ENCODE measurements around the gene ZC3H7B.

Gene ZC3H7B

DNA sequence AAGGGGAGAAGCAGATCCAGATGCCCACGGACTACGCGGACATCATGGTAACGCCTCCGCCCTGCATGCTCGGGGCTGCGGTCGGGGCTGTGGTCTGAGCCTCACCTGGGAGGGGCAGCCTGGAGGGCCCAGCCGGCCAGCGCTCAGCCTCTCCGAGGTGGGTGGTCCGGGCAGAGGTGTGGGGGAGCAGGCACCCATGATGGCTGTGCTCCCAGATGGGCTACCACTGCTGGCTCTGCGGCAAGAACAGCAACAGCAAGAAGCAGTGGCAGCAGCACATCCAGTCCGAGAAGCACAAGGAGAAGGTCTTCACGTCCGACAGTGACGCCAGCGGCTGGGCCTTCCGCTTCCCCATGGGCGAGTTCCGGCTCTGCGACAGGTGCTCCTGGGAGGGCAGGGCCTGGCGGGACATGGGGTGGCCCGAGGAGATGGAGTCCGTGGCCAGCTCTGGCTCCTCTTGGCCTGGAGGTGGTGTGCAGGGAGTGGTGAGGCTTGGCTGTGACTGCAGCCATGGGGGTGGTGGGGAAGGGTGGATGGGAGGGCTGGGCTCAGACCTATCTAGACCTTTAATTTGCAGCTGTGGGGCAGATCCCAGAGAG lies 55.2 kb downstream of the ZC3H7B start:
- DNase-seq, result no peak

DNA sequence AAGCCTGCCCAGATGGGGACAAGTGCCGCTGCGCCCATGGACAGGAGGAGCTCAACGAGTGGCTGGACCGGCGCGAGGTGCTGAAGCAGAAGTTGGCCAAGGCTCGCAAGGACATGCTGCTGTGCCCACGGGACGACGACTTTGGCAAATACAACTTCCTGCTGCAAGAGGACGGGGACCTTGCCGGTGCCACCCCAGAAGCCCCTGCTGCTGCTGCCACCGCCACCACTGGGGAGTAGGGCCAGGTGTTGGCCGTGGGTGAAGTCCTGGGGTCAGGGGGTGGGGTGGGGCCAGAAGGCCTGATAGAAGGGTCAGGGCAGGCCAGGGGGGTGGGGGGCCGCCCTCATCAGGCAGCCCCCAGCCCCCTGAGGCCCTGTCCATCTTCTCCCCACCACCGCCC lies 55.9 kb downstream of the ZC3H7B start:
- no peak for DNase-seq

DNA sequence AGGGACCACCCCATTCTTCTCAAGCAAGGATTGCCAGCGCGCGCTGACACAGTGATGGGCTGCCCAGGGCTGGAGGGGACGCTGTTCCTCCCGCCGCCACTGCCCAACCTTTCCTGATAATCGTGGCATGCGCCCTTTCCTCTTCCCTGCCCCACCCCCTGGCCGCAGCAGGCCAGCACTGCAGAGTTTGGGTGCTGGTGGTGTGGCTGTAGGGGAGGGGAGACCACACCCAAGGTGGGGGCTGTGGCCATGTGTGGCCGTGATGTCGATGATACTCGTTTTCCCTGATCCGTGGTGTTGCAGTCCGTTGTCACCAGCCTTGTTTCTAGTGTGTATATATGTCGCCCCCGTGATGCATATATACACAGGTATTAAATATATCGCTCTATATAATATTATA lies 57.6 kb downstream of the ZC3H7B start:
- no peak for DNase-seq

DNA sequence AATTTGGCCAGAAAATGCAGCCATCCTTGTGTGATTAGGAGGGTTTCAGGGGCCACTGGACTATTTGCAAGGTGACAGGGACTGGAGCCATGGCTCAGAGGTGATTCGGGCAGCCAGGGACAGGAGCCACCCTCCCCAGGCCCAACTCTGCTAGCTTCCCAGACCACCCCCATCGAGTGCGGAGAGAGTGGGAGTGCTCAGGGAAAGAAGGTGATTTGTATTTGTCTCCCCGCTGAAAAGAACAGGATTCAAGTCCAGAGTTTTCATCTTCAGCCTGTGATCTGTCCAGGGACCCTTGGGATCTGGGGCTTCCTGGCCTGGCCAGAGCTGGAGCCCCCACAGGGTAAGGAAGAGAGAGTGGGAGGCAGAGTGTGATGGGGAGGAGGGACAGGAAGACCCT lies 58.1 kb downstream of the ZC3H7B start:
- DNase-seq, result no peak

DNA sequence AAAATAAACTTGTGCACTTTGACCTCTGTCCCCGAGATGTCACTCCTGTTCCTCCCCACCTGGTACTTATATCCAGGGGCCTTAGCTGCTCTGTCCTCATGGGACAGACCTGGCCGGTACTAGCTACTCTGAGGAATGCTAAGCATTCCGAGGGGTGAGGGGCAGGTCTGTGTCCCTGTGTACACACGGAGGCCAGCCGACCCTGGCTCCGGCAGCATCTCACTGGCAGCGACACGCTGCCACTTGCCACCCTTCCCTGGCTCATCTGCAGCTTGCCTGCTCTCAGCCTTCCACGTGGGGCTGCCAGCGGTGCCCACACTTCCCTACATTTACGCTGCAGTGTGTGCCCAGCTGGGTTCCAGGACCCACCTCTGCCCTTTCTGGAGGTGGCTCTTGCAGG lies 58.8 kb downstream of the ZC3H7B start:
- DNase-seq, result no peak

DNA sequence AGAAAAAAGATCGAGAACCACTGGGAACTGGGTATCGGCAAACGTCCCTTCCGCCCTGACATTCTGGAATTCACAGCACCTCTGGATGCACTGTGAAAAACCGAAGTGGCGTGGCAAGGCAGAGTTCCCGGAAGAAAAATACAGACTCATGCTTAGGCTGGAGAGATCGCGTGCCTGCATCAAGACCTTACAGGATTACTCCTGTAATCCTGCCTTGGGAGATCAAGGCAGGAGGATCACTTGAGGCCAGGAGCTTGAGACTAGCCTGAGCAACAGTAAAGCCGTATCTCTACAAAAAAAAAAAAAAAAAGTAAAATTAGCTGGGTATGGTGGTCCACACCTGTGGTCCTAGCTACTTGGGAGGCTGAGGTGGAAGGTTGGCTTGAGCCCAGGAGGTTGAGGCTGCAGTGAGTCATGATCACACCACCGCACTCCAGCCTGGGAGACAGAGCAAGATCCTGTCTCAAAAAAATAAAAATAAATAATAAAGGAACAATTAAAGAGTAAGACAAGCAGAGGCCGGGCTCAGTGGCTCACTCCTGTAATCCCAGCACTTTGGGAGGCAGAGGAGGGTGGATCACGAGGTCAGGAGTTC lies 60.5 kb downstream of the ZC3H7B start:
- no peak for DNase-seq

DNA sequence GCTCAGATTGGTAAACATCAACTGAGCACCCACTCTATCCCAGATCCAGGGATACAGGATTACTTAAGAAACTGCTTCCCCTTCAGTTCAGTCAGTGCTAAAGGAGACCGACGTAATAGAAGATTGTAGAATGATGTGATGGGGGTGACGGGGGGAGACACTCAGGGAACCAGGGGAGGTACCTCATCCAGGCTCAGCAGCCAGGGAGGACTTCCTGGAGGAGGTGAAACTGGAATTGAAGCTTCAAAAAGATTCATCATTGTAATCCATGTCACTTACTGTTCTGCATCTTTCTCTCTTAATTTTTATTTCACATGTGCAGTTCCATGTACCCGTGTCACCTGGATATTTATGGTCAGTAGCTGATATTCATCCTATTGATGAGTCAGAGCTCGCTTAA lies 61.3 kb downstream of the ZC3H7B start:
- no peak for DNase-seq

DNA sequence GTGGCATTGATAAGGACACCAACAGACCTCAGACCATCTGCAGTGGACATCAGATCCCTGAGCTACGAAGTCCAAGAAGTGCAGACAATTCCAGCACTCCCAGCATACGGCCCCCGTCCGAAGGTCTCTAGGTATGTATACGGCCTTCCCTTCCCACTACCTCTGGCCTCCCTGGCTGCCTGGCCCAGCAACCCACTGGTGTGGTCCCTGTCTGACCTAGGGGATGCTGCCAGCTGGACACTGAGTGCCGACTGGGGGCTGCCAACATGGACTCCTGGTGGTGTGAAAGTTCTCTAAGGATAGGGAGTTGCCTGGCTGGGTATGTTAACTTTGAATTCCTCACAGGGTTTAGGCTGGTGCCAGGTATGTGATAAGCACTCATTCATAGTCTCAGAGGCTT lies 62.9 kb downstream of the ZC3H7B start:
- DNase-seq, result no peak

DNA sequence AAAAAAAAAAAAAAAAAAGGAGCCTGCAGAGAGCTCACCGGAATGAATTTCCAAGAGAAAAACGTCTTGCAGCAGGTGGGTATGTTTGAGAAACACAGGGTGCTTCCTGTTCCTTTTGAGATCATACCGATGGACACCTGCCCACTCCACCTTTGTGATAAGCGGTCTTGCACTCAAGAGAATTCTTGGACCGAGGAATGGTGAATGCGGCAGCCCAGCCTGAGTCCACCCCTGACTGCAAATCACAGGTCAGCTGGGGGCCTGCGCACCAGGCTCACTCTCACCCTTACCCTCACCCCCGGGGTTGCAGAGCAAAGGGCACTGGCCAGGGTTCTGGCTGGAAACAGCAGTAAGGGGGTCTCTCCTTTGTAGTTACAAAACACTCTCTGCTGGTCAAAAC lies 63.6 kb downstream of the ZC3H7B start:
- no peak for DNase-seq

DNA sequence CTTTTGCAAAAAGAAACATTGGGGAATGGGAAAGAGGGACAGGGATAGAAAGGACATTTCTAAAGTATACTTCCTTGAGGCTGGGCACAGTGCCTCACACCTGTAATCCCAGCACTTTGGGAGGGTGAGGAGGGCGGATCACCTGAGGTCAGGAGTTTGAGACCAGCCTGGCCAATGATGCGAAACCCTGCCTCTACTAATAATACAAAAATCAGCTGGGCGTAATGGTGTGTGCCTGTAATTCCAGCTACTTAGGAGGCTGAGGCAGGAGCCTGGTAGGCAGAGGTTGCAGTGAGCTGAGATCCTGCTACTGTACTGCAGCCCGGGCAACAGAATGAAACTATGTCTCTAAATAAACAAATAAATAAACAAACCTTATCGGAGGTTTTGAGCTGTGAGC lies 64.1 kb downstream of the ZC3H7B start:
- DNase-seq, result no peak

DNA sequence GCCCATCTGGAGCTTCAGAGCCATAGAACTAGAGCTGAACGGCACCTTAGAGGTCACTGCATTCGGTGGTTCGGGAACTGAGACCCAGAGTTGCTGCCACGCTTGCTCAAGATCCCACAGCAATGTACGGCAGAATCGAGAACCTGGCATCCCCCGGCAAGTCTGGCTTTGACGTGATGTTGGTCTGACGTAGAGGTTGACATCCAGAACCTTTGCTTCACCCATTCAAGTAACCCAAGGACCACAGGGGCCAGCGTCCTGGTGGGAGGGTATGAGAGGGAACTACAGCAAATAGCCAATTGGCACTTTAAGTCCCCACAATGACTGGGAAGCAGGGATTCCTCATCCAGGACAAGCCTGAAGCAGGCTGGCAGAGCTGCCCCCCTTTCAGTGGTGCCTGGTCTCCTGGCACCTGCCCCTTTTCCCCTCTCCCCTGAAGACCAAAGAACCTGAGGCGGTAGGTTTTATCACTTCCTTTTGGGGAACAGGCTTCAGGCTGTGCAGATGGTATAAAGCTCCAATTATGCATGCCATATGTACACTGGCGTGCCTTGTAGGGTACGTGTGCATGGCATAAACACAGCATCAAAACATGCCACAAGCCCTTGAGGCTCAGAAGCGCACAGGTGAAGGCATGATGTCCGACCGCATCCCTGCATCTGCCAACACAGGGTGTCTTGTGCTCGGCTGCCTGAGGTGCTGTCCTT lies 65.2 kb downstream of the ZC3H7B start:
- no peak for DNase-seq

DNA sequence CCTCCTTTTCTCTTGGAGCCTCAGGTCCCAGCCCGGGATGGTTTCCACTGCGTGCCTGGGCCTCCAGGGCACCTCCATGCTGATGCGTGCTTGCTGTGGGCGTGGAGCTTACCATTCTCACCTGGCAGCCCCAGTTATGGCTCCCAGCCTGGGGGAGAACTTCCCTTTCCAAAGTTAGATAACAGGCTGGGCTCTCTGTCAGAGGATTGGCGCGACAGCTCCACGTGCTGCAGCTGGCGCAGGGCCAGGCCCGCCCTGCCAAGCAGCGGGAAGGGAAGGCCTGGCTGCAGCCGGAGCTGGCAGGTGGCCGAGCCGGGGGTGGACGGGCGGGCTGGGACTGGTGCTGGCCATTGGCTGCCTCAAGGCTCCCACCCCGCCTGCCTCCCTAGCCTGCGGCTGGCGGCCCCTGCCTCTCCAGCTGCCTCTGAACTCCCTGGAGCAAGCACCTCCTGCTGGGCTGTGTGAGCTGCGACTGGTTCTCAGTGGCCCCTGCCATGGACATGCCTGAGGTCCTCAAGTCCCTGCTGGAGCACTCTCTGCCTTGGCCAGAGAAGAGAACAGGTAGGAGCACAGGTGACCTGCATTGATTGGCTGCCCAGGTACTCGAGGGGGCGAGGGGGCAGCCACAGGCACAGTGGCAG lies 65.8 kb downstream of the ZC3H7B start:
- peak; percentile 93 for DNase-seq

DNA sequence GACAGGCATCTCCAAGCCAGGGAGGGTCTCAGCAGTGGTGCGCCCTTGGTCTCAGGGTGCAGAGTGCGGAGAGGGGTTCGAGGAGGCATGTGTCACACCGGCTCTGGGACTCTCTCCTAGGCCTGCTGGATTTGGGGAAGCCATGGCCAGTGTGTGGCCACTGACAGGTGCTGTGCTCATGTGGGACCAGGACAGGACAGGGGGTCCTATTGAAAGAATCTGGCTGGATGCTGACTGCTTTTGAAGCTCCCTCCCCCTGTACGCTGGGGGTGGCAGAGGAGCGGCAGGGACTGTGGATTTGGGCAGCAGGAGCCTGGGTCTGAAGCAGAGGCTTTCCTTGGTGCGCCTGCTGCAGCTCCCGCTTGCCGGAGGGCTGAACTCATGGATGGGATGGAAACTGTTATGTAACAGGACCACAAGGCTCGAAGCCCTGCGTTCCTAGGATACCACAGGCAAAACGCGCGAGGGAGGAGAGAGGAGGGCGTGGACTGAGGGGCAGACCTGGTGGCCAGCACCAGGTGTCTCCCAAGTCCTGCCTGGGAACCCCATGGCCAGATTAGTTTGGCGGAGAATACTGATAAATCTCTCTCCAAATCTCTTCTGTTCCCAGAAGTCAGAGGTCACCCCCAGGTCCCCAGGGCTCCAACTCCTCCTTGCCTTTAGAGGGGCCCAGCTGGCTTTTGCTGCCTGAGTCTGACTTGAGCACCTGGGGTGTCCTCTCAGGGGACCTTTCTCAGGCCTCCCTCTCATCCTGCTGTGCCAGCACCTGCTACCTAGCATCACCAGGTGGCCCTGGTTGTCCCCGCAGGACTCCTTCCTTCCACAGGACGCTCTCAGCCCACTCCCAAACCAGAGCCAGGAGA lies 66.6 kb downstream of the ZC3H7B start:
- peak; percentile 25 for DNase-seq

DNA sequence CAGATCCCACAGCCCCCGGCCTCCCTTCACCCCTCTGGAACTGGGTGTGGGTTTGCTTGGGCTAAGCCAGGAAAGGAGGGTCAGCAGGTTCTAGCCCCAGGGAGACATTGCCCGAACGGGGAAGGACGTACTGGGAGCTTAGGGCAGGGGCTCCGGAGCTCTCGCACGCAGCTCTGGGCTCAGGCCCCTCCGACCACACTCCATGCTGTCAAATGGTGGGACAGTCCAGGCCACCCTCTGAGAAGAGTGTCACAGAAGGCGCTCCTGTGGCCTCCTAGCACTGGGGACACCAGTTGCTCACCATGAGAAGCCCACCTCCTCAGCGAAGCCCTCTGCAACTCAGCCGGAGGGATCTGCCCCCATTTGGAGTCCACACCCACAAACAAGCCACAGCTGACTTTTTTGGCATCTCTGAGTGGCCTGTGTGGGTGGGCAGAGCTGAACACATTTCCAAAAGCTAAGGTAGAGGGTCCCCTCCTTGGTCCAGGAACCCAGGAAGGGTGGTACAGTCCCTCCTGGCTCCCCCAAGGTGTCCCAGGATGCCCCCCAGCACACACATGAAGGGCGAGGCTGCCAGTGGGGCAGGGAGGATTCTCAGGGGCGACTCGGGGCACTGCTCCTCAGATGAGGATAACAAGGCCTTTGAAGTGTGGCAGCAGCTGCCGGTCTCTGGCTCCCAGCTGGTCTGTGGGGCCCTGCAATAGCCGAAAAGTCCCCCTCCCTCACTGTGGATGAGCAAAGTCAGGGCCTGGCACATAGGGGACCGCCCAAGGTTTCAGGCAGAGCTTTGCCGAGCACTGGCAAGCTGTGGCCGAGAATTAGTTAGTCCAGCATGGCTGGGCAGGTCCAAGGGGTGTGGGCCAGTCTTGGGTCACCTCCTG lies 67.5 kb downstream of the ZC3H7B start:
- DNase-seq, result no peak

DNA sequence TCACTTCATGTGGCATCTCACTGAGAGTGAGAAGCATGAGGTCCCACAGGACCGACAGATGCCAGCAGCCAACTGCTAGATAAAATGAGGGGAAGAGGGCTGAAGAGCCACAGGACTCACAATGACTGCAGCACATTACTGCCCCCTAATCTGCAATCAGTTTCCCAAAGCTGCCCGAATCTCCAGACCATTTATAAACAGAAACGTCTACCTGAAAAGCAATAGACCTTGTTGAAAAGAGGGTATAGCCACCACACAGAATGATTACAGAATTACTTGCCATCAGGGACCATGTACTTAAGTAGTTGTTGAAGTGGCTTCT lies 68.1 kb downstream of the ZC3H7B start:
- no peak for DNase-seq

DNA sequence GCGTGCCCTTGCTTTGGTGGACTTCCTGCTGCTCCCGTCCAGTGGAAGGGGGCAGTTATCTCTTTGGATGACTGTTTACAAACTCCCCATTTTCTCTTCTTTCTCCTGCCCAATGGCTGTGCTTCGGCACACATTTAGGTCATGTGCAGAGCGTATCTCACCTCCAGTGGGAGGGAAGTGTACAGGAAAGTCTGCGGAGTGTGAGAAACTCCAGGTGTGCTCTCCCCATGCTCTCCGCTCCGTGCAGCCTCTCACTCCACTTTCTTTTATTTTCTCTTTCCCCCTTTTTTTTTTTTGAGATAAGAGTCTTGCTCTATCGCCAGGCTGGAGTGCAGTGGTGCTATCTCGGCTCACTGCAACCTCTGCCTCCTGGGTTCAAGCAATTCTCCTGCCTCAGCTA lies 68.5 kb downstream of the ZC3H7B start:
- DNase-seq, result no peak

DNA sequence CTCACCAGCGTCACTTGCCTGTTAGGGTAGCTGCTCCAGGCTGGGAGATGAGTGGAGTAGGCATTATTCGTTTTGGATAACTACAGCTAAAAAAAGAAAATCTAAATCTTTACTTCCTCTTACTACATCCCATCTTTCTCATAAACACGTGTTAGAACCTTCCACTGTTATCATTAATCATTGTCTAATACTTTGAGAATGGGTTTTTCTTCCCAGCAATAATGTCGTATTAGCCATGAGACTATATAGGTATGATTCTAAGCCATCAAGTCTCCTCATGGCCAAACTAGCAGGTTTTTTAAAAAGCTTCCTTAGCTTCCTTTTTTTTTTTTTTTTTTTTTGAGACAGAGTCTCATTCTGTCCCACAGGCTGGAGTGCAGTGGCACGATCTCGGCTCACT lies 76.5 kb downstream of the ZC3H7B start:
- no peak for DNase-seq

DNA sequence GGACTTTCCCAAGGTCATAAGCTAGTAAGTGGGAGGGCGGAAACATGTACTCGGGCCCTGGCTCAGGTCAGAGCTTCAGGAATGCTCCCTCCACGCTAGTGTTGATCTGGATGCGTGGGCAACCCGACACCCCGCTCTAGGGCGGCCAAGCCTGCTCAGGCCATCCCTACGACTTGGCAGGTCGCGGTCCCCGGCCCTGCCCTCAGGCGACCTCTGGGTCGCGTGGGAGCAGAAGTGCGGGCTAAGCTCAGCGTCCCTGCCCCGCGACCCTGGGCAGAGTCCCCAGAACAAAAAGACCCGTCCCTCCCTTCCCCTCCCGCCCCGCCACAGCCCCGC lies 79.6 kb downstream of the ZC3H7B start:
- DNase-seq, result peak; percentile 61

DNA sequence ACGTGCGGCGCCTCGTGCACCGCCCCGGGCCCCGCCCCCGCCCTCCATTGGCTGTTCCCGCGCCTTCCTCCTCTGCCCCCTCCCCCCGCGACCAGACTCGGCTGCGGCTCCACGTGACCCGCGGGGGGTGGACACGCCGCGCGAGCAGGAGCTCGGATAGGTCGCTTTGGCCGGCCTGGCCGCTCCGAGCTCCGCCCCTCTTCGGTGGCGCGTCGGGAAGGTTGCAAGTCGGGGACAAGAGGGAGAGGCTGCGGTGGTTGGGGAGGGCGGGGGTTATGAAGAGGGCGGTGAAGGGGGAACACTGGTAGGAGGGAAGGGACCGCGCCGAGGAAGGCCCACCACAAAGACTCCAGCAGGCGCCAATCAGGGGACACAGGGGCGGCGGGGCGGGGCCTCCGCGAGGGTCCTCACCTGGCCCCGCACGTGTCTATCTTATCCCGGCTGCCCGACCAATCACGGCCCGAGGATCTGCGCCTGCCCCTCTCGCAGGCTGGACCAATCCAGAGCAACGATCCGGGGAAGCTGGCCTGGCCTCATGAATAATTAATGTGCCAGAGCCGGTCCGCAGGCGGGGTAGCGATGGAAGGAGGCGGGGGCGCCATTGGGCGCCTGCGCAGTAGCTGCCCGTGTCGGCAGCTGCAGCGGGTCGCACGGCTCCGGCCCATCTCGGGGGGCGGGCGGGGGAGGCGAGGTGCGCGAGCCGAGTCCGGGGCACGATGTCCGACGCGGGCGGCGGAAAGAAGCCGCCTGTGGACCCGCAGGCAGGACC lies 80.2 kb downstream of the ZC3H7B start, which contains the start of gene TEF:
Gene TEF, plus strand, starts transcription at position 614 of the 769 bp plus-strand sequence. Its CDS starts 103 bp downstream, at position 717.
- peak; percentile 99 for DNase-seq

DNA sequence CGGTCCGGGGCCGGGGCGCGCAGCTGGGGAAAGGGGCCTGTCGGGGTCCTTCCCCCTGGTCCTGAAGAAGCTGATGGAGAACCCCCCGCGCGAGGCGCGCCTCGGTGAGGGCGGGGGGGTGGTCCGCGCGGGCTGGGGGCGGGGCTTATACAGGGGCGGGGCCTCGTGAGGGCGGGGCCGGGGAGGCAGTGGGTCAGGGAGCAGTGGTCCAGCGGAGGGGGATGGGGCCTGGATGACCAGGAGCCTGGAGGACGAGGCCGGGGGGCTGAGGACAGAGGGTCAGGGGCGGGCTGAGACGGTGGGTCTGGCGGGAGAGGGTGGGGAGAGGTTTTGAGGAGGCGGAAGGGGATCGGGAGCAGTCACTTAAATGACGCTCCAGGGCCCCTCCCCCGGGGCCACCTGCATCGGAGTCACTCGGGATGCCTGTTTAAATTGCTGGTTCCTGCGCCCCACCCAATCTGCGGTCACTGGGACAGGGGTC lies 80.8 kb downstream of the ZC3H7B start:
- DNase-seq, result no peak

DNA sequence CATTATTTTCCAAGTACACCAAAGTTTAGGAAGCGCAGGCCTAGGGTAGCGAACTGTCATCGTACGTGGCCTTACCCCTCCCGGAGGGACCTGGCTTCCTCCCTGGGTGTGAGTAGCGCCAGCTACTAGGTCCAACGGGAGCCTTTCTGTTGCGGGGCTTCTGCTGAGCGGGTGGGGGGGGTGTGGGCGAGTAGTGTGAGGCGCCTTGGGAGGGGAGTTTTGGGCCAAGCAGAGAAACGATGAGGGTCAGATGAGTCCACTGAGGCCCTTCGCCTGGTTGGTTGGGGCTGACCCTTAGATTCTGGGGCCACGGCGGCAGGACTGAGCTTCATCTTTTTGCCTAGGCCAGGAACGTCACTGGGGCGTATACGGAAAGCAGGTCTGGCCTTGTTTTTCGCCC lies 81.3 kb downstream of the ZC3H7B start:
- no peak for DNase-seq

All from DMS153 (cell line).